Mesothelial cell of epicardium (in vitro differentiated cells): ENCODE results near the gene LATS1. TPM values are rescaled to one million over a fixed set of nuclear protein-coding genes. Genes with fewer than 3 reads are reported as not detected.

ENCODE experiments used
- DNase-seq, 2 experiments: peaks; one replicate each; pipeline ENCODE4 v3.0.0; 2021; ENCODE audit warnings: low spot score in 2 of 2; ENCODE audit not compliant: unreplicated experiment in 2 of 2
- H3K27ac Mint-ChIP-seq: 2 replicates; pipeline ENCODE4 v1.8.0; 2021; ENCODE audit warnings: mixed read lengths
- H3K27me3 Mint-ChIP-seq: 2 replicates; pipeline ENCODE4 v1.8.0; 2021; ENCODE audit warnings: low read depth, mixed read lengths
- H3K36me3 Mint-ChIP-seq: 2 replicates; pipeline ENCODE4 v1.8.0; 2021; ENCODE audit warnings: mixed read lengths
- H3K4me1 Mint-ChIP-seq: 2 replicates; pipeline ENCODE4 v1.8.0; 2021; ENCODE audit warnings: mixed read lengths
- H3K4me3 Mint-ChIP-seq: 2 replicates; pipeline ENCODE4 v1.8.0; 2021; ENCODE audit warnings: mild to moderate bottlenecking, moderate library complexity, mixed read lengths
- H3K9me3 Mint-ChIP-seq: 2 replicates; pipeline ENCODE4 v1.8.0; 2021; ENCODE audit warnings: mixed read lengths
- CTCF ChIP-seq: fragments of 200-600 bp; sonication (generic); IDR thresholded peaks from one replicate; pipeline ENCODE4 v1.5.0; 2021; ENCODE audit warnings: antibody characterized with exemption; ENCODE audit not compliant: unreplicated experiment
- total RNA-seq: library from RNA; stranded (reverse); gene quantifications from 3 replicates; pipeline ENCODE4 v1.2.1, GENCODE V29; 2021

LATS1 gene
- total RNA-seq, 1 donor from 2014 or later = 39.4 TPM

GRCh38 chr6:149733089-149733720, 15.3 kb upstream of the LATS1 start:
- H3K27me3 Mint-ChIP-seq = no peaks in the 10 kb centered on the region
- no peak overlapping the region for H3K4me3 Mint-ChIP-seq
- peaks cover 22% of the 10 kb centered on the region for H3K36me3 Mint-ChIP-seq
- no peak for DNase-seq
- no peak for TF ChIP-seq CTCF
- H3K4me1 Mint-ChIP-seq = no peaks in the 10 kb centered on the region
- H3K27ac Mint-ChIP-seq = no peak overlapping the region
- no peaks in the 10 kb centered on the region for H3K9me3 Mint-ChIP-seq

DNA sequence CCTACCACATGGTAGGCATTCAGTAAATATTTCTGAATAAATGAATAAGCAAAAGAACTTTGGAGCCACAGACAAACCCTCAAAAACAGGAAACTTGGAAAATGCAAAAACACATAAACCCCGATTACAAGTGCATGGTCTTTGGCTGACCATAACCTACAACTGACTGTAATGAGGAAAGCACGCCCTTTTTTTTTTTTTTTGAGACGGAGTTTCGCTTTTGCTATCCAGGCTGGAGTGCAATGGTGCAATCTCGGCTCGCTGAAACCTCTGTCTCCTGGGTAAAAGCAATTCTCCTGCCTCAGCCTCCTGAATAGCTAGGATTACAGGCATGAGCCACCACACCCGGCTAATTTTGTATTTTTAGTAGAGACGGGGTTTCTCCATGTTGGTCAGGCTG, 11.9 kb upstream of the LATS1 start:
- H3K36me3 Mint-ChIP-seq = peaks cover 18% of the 10 kb centered on the region
- no peaks in the 10 kb centered on the region for H3K27me3 Mint-ChIP-seq
- no peak overlapping the region for H3K4me3 Mint-ChIP-seq
- no peaks in the 10 kb centered on the region for H3K9me3 Mint-ChIP-seq
- DNase-seq = no peak
- TF ChIP-seq CTCF = no peak
- no peak overlapping the region for H3K27ac Mint-ChIP-seq
- no peaks in the 10 kb centered on the region for H3K4me1 Mint-ChIP-seq

GRCh38 chr6:149728499-149729234, 10.8 kb upstream of the LATS1 start:
- no peak for DNase-seq
- H3K27me3 Mint-ChIP-seq = no peaks in the 10 kb centered on the region
- H3K36me3 Mint-ChIP-seq = peaks cover 19% of the 10 kb centered on the region
- no peak overlapping the region for H3K4me3 Mint-ChIP-seq
- no peaks in the 10 kb centered on the region for H3K9me3 Mint-ChIP-seq
- no peak for TF ChIP-seq CTCF
- no peak overlapping the region for H3K27ac Mint-ChIP-seq
- H3K4me1 Mint-ChIP-seq = no peaks in the 10 kb centered on the region

DNA sequence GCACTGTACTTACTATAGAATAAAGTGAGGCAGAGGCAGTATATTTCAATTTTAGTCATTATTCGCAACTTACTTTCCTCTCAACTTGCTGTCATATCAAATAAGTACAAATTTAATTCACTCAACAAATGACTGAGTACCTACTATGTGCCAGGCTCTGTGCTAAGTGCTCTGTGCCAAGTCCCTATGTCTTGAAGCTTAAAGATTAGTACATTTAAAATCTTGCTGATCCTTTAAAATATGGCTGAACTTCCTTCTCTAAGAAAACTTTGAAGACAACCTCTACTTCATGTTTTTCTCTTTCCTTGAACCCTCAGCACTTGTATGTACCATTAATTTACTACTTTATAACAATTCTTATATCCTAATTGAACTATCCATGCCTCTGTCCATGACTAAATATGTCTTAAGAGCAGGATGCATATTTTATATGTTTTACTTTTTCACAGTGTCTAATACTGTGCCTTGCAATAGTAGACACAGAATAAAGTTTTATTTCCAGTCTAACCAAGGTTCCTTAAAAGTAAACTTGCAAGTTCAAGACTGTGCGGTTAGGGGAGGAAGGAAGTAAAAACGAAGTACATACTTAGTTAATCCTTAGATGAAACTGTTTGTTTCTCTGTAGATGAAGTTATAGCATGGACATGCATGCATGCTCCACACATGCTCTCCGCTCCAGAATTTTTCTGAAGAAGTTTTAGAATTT, 10.0 kb upstream of the LATS1 start:
- Mint-ChIP-seq H3K36me3 (peaks cover 19% of the 10 kb centered on the region), H3K27me3 (no peaks in the 10 kb centered on the region), H3K4me3 (no peak overlapping the region), H3K9me3 (no peaks in the 10 kb centered on the region), H3K27ac (no peak overlapping the region), H3K4me1 (no peaks in the 10 kb centered on the region)
- DNase-seq = no peak
- no peak for TF ChIP-seq CTCF

DNA sequence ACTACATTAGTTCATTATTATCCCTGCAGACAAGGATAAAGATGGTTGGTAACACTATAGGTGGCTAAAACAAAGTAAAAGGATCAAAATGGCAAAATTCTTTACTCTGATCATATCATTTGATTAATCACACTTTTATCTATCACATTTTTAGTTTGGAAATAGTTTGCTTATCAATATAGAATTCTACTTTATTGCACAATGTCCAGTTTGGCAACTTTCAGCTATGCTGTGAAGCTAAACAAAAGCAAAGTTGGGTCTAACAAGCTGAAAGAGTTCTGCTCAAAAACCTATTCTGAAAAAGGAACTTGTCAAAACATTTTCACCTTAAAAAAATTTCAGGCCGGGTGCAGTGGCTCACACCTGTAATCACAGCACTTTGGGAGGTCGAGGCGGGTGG, 7.9 kb upstream of the LATS1 start:
- Mint-ChIP-seq H3K4me3 (no peak overlapping the region), H3K36me3 (peaks cover 16% of the 10 kb centered on the region), H3K27ac (no peak overlapping the region), H3K4me1 (no peaks in the 10 kb centered on the region), H3K9me3 (no peaks in the 10 kb centered on the region), H3K27me3 (no peaks in the 10 kb centered on the region)
- DNase-seq = no peak
- TF ChIP-seq CTCF = no peak
